Gastrocnemius medialis (tissue), 4 donors: ENCODE results near the gene KCNJ10.

ENCODE experiments used
- POLR2A ChIP-seq, 2 donors: fragments of 450-650 bp; IDR thresholded peaks; one replicate each; pipeline ENCODE4 v1.6.1; 2017; ENCODE audit warnings: antibody characterized with exemption in 2 of 2, mild to moderate bottlenecking in 2 of 2, moderate library complexity in 2 of 2
- TF ChIP-seq, protein P1 (sequence below), 5 experiments: fragments of 450-650 bp in 3 of 5; fragments of 200-600 bp in 2 of 5; sonication (generic) in 2 of 5; IDR thresholded peaks in 4 of 5; conservative IDR thresholded peaks in 1 of 5; 1 replicate in 4 of 5; 2 replicates in 1 of 5; pipeline ENCODE4 v1.5.1; 2016 to 2019; ENCODE audit warnings: antibody characterized with exemption in 5 of 5, mild to moderate bottlenecking in 3 of 5, moderate library complexity in 3 of 5

DNA sequence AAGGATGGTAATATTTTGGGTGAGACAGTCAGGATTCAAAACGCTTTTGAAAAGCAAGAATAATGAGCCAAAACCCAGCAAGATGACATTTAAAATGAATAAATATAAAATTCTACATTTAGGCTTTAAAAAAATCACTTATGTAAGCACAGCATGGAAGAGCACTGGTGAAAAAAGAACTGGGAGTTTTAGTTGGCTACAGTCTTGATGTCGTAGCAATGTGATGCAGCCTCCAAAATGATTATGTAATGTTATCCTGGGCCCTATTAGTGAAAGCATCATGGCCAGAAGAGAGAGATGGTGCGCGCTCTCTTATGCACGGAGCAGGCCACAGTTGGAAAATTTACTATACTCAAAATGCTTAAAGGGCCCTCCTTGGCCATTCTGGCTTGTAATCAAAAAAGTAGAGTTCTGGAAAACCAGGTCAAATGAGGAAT is 16.5 kb upstream of the KCNJ10 start:
- TF ChIP-seq, protein P1, sequence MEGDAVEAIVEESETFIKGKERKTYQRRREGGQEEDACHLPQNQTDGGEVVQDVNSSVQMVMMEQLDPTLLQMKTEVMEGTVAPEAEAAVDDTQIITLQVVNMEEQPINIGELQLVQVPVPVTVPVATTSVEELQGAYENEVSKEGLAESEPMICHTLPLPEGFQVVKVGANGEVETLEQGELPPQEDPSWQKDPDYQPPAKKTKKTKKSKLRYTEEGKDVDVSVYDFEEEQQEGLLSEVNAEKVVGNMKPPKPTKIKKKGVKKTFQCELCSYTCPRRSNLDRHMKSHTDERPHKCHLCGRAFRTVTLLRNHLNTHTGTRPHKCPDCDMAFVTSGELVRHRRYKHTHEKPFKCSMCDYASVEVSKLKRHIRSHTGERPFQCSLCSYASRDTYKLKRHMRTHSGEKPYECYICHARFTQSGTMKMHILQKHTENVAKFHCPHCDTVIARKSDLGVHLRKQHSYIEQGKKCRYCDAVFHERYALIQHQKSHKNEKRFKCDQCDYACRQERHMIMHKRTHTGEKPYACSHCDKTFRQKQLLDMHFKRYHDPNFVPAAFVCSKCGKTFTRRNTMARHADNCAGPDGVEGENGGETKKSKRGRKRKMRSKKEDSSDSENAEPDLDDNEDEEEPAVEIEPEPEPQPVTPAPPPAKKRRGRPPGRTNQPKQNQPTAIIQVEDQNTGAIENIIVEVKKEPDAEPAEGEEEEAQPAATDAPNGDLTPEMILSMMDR (IDR thresholded peaks at IDR 0.05 in 4 of 5, conservative IDR thresholded peaks at IDR 0.05 in 1 of 5) = no peak
- TF ChIP-seq POLR2A (IDR thresholded peaks at IDR 0.05) = no peak
